Midbrain (tissue), 1 donor: ENCODE measurements around the gene GAS6.
"Not testable (repeated sequence)": the region's sequence is repeated elsewhere in the genome, so short reads cannot be mapped to it uniquely, and the experiment has no call there.

Experiments
- DNase-seq: peaks from one replicate; lab custom pipeline; 2025; lab: John Stamatoyannopoulos, UW

Gene GAS6

DNA sequence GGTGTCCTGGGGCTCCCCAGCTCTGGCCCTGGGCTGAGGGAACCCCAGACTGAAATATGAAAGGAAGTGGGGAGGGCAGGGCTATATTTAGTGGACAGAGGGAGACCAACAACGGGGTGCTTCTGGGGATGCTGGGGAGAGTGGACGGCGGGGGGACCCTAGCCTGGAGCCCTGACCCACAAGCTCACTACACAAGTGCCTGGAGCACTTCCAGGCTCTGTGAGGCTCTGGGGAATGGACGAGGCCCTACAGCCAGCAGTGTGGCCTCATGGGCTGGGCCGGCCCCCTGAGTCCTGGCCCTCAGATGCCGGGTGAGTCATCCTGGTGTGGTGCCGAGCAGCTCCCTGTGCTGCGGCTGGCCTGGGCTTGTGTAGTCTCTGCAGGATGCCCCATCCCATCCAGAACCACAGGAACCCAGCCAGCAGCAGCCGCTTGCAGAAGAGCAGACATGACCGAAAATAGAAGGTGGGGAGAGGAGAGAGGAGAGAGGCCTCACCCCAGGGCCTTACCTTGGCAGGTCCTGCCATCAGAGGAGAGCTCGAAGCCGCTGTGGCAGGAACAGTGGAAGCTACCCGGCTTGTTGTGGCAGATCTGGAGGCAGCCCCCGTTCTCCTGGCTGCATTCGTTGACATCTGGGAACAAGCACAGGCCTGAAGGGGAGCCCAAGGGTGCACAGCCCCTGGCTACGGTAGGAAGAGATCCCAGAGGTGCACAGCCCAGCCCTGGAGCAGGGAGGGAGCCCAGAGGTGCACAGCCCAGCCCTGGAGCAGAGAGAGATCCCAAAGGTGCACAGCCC is 26.1 kb downstream of the GAS6 start:
- DNase-seq: peak; percentile 77

GRCh38 chr13:113836768-113837559 is 26.9 kb downstream of the GAS6 start:
- DNase-seq: no peak

DNA sequence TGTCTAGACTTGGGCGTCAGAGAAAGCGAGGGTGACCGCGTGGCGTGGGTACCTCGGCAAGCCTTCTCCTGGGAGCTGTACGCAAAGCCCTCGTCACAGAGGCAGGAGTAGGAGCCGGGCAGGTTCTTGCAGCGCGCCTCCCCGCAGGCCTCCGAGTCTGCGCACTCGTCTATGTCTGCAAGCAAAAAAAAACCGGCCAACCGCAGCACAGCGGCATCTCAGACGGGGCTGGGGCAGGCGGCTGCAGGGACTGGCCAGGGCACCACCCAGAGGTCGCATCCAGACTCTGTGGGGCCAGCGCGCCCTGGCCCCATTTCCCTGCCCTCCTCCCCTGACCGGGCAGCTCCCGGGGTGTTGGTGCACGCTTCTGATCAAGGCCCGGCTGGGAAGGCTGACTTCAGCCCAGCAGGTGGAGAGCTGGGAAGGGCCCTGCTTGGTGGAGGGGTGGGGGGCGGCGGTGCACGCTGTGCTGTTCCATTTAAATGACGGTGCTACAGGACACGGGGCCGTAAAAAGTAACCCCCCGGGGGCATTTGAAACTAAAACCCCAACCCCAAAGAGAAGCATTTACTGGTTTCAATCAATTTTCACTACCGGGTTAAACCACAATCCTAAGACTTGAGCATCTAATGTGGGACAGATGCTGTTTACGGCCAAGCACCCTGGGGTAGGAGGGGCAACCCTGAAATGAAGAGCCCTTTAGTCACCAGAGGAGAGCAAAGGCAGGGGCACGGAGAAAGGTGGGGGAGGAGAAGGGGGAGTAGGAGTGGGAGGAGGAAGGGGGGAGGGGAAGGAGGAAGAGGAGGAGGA is 28.2 kb downstream of the GAS6 start:
- DNase-seq: no peak

- no peak for DNase-seq
These were observed 29.2 kb downstream of the GAS6 start for GRCh38 chr13:113834496-113835200.

GRCh38 chr13:113834006-113834405 is 29.9 kb downstream of the GAS6 start:
- DNase-seq: not testable (repeated sequence)

- no peak for DNase-seq
These were observed 30.6 kb downstream of the GAS6 start for GRCh38 chr13:113833111-113833830.

- no peak for DNase-seq
These were observed 31.2 kb downstream of the GAS6 start for GRCh38 chr13:113832631-113833030.

DNA sequence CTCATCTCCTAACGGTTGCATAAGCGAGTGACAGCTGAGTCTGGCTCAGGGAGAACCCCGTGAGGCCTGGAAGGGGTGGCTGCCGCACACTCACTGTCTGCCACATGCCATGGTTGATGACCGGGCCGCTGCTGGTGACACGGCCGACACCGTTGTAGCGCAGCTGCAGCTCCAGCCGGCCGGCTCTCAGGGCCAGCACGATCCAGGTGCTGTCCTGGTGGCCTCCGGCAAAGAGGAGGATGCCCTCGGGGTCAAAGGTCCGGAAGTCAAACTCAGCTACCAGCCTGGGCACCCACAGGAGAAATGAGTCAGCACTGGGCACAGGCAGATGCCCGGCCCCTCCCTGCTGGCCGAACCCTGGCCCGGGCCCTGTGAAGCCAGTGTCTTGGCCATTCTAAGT is 31.7 kb downstream of the GAS6 start:
- DNase-seq: no peak

- DNase-seq: no peak
These were observed 32.8 kb downstream of the GAS6 start for GRCh38 chr13:113831061-113831460.

- DNase-seq: not testable (repeated sequence)
These were observed 33.4 kb downstream of the GAS6 start for GRCh38 chr13:113830426-113830950.

DNA sequence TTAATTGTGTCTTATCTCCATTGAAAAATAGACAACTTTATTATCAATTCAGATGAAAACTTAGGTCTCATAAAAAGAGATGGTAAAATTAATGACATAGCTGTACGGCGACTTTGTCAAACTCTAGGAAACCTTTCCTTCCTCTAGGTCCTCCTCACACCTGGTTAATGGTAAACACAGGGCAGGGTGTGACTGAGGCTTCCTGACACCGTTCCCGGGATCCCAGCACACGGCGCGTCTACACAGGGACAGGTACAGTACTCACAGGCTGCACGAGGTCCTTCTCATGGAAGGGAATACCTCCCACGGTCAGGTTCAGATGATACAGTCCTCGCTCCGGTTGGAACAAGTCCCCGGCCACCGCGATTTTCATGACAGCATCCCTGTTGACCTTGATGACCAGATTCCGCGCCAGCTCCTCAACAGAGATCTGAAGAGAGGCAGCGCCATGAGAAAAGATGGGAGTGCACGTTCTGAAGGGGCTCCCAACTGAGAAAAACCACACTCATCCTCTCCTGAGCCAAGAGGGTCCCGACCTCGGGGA is 35.5 kb downstream of the GAS6 start:
- DNase-seq: no peak

DNA sequence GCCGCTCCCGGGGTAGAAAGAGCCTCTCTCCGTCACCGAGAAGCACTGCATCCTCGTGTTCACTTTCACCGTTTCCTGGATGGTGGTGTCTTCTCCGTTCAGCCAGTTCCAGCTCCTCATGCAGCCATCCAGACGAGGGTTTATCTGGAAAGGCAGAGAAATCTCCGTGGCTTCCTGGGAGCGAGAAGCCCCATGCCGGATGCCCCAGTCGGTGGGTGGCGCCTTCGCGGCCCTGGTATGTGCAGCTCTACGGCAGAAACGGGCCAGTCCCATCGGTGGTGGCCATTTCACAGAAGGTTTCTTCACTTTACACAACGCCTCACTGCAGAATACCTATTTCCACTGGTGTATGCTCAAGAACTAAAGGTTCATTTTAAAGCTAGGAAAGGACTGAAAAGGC is 36.9 kb downstream of the GAS6 start:
- DNase-seq: no peak

GRCh38 chr13:113826446-113826845 is 37.4 kb downstream of the GAS6 start:
- not testable (repeated sequence) for DNase-seq

- DNase-seq: no peak
These were observed 38.0 kb downstream of the GAS6 start for GRCh38 chr13:113825841-113826240.

- no peak for DNase-seq
These were observed 40.1 kb downstream of the GAS6 start for GRCh38 chr13:113823771-113824170.

DNA sequence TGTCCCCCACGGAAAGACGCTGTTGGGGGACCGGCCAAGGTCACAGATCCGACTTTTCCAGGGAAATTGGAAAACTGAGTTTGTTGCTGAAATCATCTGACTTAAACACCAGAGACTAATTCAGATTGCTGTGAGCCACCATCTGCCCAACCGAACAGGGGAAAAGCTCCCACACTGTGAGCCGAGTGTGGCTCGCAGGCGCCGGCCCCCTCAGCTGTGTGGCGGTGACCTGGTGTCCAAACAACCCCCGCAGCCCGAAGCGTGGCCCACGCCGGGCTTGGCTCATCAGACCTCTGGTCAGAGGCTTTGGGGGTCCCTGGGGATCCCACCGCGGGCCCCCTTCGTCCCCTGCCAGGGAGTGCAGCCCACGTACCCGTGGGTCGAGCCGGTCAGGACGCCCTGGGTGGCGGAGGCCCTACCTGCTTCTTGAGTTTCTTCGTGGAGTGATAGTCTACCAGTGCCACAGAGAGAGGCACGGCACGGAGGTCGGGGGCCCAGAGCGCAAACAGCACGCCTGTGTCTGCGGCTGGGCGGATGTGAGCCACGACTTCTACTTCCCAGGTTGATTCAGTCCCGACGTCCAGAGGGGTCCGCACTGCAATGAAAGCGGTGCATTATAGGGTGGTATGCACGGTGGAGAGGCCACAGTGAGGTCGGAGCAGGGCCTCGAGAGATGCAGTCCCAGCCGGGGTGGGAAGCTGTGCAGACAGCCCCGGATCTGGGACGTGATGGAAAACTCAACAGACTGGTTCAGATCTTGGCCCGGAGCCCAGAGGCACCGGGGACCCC is 40.7 kb downstream of the GAS6 start:
- no peak for DNase-seq

DNA sequence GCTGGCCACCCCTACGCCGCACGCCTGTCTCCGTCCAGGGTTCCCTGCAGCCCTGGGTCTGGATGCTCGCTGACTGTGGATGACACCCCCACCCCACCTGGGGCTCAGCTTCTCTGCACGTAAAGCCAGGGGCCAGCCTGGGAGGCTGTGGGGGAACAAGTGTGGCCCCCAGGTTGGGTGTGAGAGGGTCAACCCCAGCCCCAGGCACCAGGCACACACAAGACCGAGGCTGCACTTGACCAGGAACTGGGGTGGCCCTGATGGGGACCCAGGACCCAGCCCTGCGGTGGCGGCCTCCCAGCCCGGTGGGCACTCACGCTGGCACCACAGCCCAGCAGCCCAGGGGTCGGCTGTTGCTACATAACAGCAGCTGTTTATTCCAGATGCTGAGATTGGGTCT is 41.6 kb downstream of the GAS6 start:
- no peak for DNase-seq

GRCh38 chr13:113821847-113822246 is 42.0 kb downstream of the GAS6 start:
- DNase-seq: no peak

DNA sequence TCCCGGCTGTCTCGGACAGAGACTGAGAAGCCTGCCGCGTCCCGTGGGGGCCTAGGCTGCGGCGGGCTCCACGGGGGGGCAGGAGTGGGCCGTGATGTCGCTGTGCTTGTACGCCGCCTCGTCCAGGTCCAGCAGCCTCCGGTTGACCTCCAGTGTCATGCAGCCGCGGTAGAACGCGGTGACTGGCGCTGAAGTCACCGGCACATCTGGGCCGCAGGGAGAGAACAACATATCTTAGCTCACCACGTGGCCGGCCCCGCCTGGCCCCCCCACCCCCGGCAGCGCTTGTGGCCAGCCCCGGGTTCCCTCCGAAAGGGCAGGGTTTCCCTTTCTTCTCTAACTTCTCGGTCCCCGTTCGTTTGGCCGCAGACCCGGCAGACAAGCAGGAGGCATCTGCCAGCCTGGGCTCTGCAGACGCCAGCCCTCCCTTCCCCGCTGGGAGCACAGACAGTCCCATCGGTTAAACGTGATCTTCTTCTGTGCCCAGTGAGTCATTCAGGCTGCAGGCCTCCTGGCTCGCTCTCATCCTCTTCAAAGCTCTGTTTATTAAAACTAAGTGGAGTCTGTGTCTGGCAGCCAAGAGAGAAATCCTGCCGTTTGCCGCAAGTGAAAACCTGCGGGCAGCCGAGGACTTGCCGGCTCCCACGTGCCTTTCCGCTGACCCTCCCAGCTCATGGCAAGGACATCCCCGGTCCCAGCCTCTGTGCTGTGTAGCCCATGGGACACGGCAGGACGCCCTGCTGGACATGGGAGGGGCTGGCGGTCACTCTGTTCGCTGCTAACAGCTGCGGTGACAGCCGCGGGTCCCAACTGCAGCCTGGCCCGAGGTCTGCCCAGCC is 42.8 kb downstream of the GAS6 start:
- DNase-seq: peak; percentile 78
